ENCODE measurements around the gene CCDC142.

The CCDC142 gene

GRCh38 chr2:74513605-74514367 is 31.0 kb upstream of the CCDC142 start:
- no peak for DNase-seq (ENCODE audit: low spot score)

GRCh38 chr2:74512744-74513604 is 30.2 kb upstream of the CCDC142 start:
- DNase-seq (ENCODE audit: low spot score): peak; percentile 85

DNA sequence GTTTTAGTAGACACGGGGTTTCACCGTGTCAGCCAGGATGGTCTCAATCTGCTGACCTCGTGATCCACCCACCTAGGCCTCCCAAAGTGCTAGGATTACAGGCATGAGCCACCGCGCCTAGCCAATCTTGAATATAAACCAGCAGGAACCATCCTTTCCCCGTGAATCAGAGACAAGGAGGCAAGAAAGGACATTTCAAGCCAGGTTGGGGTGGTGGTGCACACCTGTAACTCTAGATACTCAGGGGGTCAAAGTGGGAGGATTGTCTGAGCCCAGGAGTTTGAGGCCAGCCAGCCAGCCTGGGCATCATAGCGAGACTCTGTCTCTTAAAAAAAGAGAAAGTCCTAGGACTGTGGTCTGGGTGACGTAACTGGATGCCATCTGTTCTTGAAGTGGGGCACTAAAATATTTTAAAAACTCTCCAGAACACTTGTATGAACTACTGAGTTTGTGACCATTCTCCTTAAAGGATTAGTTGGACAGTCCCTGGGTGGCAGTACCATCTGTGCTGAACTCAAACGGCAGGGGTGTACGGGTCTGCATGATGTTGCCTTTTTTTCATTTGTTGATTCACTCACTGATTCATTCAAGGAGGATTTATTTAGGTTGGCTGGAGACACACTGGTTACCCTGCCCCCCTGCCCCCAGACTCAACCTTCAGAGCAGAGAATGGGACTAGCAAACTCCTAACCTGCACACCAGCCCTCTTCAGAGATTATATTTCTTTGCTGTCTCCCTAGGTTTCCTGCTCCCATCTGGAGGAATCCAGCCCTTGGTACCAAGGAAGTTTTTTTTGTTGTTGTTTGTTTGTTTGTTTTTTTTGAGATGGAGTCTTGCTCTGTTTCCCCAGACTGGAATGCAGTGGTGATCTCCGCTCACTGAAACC is 28.5 kb upstream of the CCDC142 start:
- DNase-seq (ENCODE audit: low spot score): no peak

DNA sequence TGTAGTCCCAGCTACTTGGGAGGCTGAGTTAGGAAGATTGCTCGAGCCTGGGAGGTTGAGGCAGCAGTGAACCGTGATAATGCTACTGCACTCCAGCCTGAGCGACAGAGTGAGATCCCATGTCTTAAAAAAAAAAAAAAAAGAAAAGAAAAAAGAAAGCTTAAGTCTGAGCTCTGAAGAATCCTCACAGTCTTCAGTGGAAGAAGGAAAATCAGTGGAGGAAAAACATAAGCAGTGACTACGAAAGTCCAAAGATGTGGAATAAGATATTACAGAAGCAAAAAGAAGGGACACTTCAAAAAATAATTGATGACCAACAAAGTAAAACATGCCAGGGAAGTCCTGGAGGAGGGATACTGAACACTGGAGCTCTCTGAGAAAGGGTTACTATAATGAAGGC is 27.5 kb upstream of the CCDC142 start:
- no peak for DNase-seq (ENCODE audit: low spot score)

- peak; percentile 79 for DNase-seq (ENCODE audit: low spot score)
These were observed 25.2 kb upstream of the CCDC142 start for GRCh38 chr2:74507926-74508520.

- peak; percentile 94 for DNase-seq (ENCODE audit: low spot score)
These were observed 24.5 kb upstream of the CCDC142 start, which contains the start of gene PCGF1 for GRCh38 chr2:74507145-74507925. PCGF1 (minus strand) TSS chr2:74507695; CDS start chr2:74507668, 27 bp downstream.

DNA sequence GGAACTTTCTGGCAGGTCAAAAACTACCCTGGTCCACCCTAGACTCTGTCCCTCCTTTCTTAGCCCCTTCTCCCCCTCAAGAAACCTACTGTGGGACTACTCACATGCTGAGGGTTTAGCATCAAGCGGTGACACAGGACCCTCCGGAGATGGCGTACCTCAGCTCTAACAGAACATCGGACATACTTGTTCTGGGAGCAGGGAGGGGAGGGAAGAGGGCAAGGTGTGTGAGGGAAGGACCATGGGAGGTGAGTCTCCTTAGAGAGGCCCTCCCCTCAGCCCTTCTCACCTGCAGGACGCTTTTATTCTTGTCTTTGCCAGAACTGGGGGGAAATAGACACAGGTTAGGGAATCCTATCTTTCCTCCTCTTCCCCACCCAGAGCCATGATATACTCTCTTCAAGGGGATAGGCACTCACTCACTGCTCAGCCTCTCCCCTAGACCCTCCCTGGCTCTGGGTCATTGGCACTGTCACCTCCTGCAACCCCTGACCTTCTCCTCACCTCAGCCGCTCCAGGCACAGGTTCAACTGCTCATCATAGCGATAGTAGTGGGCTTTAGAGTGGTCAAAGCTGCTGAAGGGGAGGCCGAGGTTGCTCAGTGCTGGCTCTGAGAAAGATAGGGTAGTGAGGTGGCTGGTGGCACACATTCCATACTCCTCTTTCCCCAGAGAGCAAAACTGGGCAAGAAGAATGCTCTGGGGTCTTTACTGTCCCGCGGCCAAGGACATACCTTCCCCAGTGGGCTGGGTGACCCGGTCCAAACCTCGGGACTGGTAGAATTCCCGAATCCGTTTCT is 22.8 kb upstream of the CCDC142 start:
- no peak for DNase-seq (ENCODE audit: low spot score)

DNA sequence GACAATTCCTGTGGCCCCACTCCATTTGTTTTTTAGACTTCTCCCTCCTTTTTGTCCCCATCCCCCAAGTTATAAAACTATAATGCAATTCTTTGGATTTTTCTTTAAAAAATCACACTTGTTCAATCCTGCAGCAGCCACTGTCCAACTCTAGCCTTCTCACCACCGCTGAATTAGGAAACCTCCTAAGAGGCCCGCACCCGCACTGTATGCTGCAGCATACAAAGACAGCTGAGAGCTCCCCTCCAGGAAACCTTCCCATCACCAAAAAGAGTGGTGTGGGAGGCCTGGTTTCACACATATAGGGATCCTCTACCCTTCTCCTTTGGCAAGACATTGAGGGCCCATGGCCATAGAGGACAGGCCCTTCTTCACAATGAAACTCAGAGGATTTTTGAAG is 21.8 kb upstream of the CCDC142 start:
- DNase-seq (ENCODE audit: low spot score): no peak

DNA sequence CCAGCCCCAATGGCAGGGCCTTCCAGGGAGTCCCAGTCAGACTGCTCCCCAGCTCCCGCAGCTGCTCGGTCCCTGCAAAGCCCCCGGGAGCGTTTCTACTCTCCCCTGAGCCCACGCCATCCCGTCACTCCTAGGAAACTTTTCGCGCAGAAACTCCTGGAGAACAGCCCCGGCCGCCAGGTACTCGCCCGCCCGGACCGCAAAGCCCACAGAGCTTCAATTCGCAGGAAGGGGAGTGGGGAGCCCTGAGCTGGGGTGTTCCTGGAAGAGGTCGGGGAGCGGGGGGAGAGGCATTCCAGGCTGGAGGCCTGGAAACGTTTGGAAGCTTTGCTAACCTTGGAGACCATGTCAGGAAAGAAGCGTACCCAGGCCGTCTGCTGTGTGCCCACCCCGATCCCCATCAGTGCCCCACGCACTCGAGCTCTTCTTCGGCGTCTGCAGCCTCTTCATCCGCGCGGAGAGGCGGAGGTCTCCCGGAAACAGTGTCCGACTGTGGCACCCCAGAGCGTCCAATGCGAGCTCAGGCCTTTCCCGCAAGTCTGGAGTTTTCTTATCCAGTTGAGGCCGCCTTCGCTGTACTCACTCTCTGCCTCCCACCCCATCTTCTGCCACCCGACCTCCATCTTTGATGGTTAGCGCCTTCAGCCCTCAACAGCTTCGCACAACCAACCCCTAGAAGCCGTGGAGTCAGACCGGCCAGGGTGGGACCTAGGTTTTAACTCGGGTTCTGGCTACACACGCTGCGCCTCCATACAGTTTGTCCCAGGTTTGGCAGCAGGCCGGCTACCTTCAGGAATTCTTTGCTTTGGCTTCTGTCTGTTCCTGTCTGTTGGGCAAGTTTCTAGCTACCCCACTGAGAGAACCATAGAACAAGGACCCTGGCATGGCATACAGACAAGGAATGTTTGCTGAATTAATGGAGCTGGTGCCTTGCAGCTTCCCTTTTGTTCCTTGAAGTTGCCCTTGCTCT is 21.0 kb upstream of the CCDC142 start:
- DNase-seq (ENCODE audit: low spot score): no peak

- no peak for DNase-seq (ENCODE audit: low spot score)
These were observed 20.1 kb upstream of the CCDC142 start for GRCh38 chr2:74502720-74503505.

DNA sequence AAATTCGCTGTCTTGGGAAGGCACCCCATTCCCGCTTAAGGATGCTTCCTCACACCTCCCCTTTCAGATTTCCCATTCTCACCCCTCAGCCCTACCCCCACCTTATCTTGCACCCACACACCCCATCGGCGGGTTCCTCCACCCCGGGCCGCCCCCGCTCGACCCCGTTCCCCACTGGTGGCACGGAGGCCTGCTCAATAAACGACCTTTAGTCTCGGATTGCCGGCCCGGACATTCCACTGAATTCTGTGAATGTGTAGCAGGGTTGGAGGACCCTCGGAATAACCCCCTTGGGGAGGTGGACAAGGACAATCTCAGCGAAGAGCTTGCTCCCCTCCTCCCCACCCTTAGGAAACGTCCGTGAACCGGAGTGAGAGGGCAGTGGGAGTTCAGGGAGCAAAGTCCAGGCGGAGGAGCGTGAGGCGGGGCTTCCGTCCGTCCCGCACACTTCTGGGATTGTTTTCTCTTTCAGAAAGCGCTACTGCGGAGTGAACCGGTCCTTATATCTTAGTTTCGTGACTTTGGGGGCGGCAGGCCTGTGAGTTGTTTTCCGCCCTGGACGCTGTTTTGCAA is 19.4 kb upstream of the CCDC142 start:
- DNase-seq (ENCODE audit: low spot score): no peak

- DNase-seq (ENCODE audit: low spot score): peak; percentile 52
These were observed 18.7 kb upstream of the CCDC142 start for GRCh38 chr2:74501335-74502071.

- DNase-seq (ENCODE audit: low spot score): no peak
These were observed 17.8 kb upstream of the CCDC142 start for GRCh38 chr2:74500578-74500946.

DNA sequence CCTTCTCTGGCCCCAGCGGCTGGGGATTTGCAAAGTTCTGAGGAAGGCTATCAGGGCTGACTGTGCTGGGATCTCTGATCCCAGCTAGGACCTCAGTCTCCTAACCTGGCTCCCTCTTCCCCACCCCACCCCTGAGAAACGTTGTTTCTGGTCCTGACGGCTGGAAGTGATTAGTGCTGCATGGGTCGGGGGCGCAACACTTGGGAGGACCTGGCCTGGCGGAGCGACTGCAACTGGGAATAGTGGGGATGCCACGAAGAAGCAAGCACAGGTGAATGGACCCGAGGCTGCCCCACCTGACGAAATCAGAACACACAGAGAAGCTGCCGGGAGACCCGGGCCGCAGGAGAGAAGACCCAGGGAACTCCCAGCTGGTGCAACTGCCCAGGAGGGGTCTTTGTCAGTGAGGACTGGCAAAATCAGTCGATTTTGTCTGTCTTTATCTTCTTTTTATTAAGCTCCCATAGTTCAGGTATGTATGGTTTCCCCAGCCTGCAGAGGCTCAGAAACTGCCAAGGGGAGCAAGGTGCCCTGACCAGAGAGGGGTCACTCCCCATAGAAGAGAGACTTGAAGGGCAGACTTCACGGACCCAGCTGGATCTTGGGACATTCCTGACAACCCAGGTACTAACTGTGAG is 17.3 kb upstream of the CCDC142 start:
- no peak for DNase-seq (ENCODE audit: low spot score)

- no peak for DNase-seq (ENCODE audit: low spot score)
These were observed 16.6 kb upstream of the CCDC142 start, which contains the start of gene LBX2 for GRCh38 chr2:74499267-74499939. LBX2 (minus strand) TSS chr2:74499603; CDS start chr2:74499537, 66 bp downstream.

Measured in D341Med (cell line).